ENCODE measurements around the gene SAMD7. TPM values are rescaled to one million over a fixed set of nuclear protein-coding genes. Genes with fewer than 3 reads are reported as not detected.
A peak's percentile ranks its signal among the peaks of the same experiment; 100 is the strongest.

SAMD7 gene
- total and polyA plus RNA-seq, 4 experiments from 2014 or later = not detected

DNA sequence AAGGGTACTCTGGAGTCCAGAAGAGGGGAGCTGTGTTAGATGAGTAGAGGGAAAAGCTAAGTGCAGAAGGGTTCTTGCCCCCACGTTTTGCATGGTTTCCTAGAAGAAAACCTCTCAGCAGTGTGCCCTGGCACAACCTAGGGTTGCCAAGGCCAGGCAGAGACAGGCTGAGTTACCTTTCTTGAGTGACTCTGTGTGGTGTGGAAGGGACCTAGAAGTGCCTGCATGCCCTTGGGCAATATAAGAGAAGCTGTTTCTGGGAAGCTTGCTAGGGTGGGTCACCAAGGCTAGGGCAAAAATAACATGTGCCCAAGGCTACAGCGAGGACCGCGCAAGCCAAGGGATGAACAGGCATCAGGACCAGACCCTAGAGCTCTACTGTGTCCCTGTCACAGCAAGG is 3.4 kb upstream of the SAMD7 start:
- POLR2A ChIA-PET (ENCODE audit: partially characterized antibody) = no interaction called here
- H3K27me3 Mint-ChIP-seq = peaks cover 4 to 6% of the 10 kb centered on the region in 2 donors
- no peak overlapping the region for H3K4me3 Mint-ChIP-seq

DNA sequence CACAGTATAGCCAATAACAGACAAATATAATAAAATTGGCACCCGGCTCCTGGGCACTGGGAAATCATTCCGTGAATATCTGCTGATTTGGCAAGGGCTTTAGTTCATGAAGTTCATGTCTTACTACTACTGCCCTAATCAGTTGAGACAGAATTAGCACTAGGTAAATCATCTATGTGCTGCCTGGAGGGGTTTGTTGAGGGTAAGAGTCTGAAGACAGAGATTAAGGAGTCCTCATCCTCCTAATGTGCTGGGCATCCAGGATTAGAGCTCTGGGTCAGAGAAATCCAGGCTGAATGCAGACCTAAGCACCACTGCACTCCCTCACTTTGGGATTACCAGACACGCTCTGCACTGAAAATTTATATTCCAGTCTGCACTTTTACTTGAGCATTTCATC is 2.0 kb downstream of the SAMD7 start:
- H3K4me1 Mint-ChIP-seq = no peaks in the 10 kb centered on the region
- Histone ChIP-seq H3K27ac (ENCODE audit: low read depth, low read length) (no peak overlapping the region), H3K27me3 (ENCODE audit: insufficient read depth, low read length) (no peaks in the 10 kb centered on the region), H3K4me1 (ENCODE audit: insufficient read depth, low read length) (no peaks in the 10 kb centered on the region), H3K36me3 (ENCODE audit: insufficient read depth, low read length) (no peaks in the 10 kb centered on the region), H3K4me3 (ENCODE audit: low read length in 2 of 2) (no peak overlapping the region), H3K9me3 (ENCODE audit: control insufficient read depth in 1 of 2, low read length in 2 of 2) (no peaks in the 10 kb centered on the region)
- CTCF ChIA-PET (ENCODE audit: partially characterized antibody) = no interaction called here
- no peak for DNase-seq
- H3K4me3 Mint-ChIP-seq = no peak overlapping the region
- no peaks in the 10 kb centered on the region for H3K36me3 Mint-ChIP-seq
- intact Hi-C loops (cut with micrococcal nuclease) = no loop called here
- peaks cover 2 to 3% of the 10 kb centered on the region in 2 donors for H3K27me3 Mint-ChIP-seq
- H3K9me3 Mint-ChIP-seq = peaks cover 0 to 2% (median 0%) of the 10 kb centered on the region in 8 donors
- H3K27ac Mint-ChIP-seq = no peak overlapping the region
- POLR2A ChIA-PET (ENCODE audit: partially characterized antibody) = no interaction called here

More for the DNA sequence above, 3.4 kb upstream of the SAMD7 start:
- Histone ChIP-seq H3K27ac (ENCODE audit: low read depth, low read length) (no peak overlapping the region), H3K36me3 (ENCODE audit: insufficient read depth, low read length) (no peaks in the 10 kb centered on the region), H3K4me3 (ENCODE audit: low read length in 2 of 2) (no peak overlapping the region), H3K4me1 (ENCODE audit: insufficient read depth, low read length) (no peaks in the 10 kb centered on the region), H3K27me3 (ENCODE audit: insufficient read depth, low read length) (no peaks in the 10 kb centered on the region), H3K9me3 (ENCODE audit: control insufficient read depth in 1 of 2, low read length in 2 of 2) (no peaks in the 10 kb centered on the region)
- Mint-ChIP-seq H3K36me3 (peaks cover 0 to 1% of the 10 kb centered on the region in 2 donors), H3K4me1 (no peaks in the 10 kb centered on the region), H3K9me3 (peaks cover 0 to 7% (median 2%) of the 10 kb centered on the region in 8 donors), H3K27ac (no peak overlapping the region)
- CTCF ChIA-PET (ENCODE audit: partially characterized antibody) = no interaction called here
- DNase-seq = no peak
- intact Hi-C loops (cut with micrococcal nuclease) = no loop called here

DNA sequence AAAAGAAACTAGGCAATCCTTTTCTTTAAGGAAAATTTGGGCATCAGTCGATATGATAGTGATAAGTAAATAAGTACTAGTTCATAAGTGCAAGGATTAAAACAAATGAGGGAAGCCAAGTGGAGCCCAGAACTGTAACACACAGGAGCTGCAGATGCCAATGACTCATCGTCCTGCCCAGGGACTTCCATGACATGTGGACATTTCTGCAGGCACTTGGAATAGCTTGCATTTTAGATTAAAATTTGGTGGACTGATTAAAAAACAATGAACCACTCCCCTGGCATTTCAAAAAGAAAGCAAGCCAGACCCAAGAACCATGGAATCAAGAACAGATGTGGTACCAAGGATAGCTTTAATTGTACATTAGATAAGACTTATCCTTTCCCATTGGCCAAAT is 2.9 kb downstream of the SAMD7 start:
- Histone ChIP-seq H3K4me1 (ENCODE audit: insufficient read depth, low read length) (no peaks in the 10 kb centered on the region), H3K27me3 (ENCODE audit: insufficient read depth, low read length) (no peaks in the 10 kb centered on the region), H3K4me3 (ENCODE audit: low read length in 2 of 2) (no peak overlapping the region), H3K36me3 (ENCODE audit: insufficient read depth, low read length) (no peaks in the 10 kb centered on the region), H3K27ac (ENCODE audit: low read depth, low read length) (no peak overlapping the region), H3K9me3 (ENCODE audit: control insufficient read depth in 1 of 2, low read length in 2 of 2) (no peaks in the 10 kb centered on the region)
- H3K27me3 Mint-ChIP-seq = peaks cover 0 to 2% of the 10 kb centered on the region in 2 donors
- H3K4me3 Mint-ChIP-seq = no peak overlapping the region
- no peak overlapping the region for H3K27ac Mint-ChIP-seq
- no peak for DNase-seq
- ChIA-PET POLR2A (ENCODE audit: partially characterized antibody) (no interaction called here), CTCF (ENCODE audit: partially characterized antibody) (interaction anchor here (1.0 kb wide), 1 partner anchor 52 kb away, joined by 4 read pairs; no protein-coding TSS in a partner anchor)
- intact Hi-C loops (cut with micrococcal nuclease) = no loop called here
- no peaks in the 10 kb centered on the region for H3K4me1 Mint-ChIP-seq
- no peaks in the 10 kb centered on the region for H3K36me3 Mint-ChIP-seq
- H3K9me3 Mint-ChIP-seq = peaks cover 0 to 2% (median 0%) of the 10 kb centered on the region in 8 donors

DNA sequence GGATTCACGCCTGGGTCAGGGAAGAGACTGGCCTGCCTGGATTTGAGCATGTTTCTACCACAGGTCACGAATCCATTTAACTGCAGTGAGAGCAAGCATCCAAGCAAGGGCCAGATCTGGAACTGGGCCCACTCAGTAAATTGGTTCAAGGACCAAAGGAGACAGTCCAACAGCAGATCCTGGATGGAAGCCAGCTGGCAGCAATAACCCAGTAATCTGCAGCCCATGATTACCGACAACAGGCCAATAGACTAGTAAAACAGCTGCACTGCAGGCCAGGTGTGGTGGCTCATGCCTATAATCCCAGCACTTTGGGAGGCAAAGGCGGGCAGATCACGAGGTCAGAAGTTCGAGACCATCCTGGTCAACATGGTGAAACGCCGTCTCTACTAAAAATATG is 11.8 kb downstream of the SAMD7 start:
- no peak for DNase-seq
- H3K4me1 ChIP-seq (ENCODE audit: insufficient read depth, low read length) = no peaks in the 10 kb centered on the region
- intact Hi-C loops (cut with micrococcal nuclease) = no loop called here
- no peaks in the 10 kb centered on the region for H3K9me3 ChIP-seq (ENCODE audit: control insufficient read depth in 1 of 2, low read length in 2 of 2)
- Mint-ChIP-seq H3K4me3 (no peak overlapping the region), H3K9me3 (no peaks in the 10 kb centered on the region), H3K27ac (no peak overlapping the region), H3K27me3 (no peaks in the 10 kb centered on the region), H3K36me3 (no peaks in the 10 kb centered on the region), H3K4me1 (no peaks in the 10 kb centered on the region)
- H3K4me3 ChIP-seq (ENCODE audit: low read length in 2 of 2) = no peak overlapping the region
- no peaks in the 10 kb centered on the region for H3K27me3 ChIP-seq (ENCODE audit: insufficient read depth, low read length)
- CTCF ChIA-PET (ENCODE audit: partially characterized antibody) = no interaction called here
- H3K27ac ChIP-seq (ENCODE audit: low read depth, low read length) = no peak overlapping the region
- POLR2A ChIA-PET (ENCODE audit: partially characterized antibody) = no interaction called here
- no peaks in the 10 kb centered on the region for H3K36me3 ChIP-seq (ENCODE audit: insufficient read depth, low read length)

DNA sequence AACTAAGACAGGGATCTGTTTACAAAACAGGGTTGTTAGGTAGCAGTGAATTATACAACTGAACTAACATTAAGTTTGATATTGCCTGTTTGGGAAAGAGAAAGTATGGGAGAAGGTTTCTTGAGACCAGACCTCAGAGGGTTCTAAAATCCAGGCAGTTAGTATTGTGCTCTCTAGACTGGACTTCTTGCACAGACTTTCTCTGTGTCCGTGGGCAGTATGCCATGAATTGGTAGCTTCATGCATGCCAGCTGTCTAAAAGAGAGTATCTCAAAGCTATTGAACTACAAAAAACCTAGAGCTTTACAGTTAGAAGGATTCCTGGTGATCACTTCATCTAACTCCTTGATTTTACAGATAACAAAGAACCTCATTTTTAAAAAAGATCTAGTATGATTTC is 12.5 kb downstream of the SAMD7 start:
- POLR2A ChIA-PET (ENCODE audit: partially characterized antibody) = no interaction called here
- H3K27ac Mint-ChIP-seq = no peak overlapping the region
- H3K4me1 Mint-ChIP-seq = no peaks in the 10 kb centered on the region

DNA sequence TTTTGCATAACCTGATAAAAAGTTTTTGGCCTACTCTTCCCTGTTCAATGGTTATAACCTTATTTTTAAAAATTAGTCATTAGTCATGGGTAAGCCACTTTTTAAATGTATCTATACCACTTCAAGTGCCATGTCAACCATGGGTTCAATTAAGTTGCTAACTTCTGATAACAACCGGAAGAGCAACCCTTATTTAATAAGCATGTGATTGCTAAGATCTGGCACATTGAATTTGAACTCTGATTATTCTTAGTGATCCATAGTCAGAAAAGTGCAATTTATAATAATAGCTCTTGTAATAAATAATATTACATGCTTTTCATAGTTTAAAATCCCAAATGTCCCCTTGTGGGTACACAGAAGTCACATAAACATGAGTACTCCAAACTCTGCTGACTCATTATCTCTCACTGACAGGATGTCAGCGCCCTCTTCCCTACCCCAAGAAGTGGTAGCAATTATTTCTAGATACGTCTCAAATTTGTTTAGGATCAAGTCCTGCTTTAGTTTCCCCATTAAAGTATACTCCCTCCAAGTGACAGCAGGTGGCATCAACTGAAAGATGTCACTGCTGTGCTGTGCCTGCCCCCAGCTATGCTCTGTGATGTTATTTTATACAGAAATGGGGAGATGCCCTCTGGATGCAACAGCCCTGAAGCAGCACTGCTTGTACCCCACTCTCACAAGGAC is 18.6 kb downstream of the SAMD7 start:
- Histone ChIP-seq H3K4me1 (ENCODE audit: insufficient read depth, low read length) (no peaks in the 10 kb centered on the region), H3K36me3 (ENCODE audit: insufficient read depth, low read length) (no peaks in the 10 kb centered on the region), H3K27me3 (ENCODE audit: insufficient read depth, low read length) (no peaks in the 10 kb centered on the region), H3K27ac (ENCODE audit: low read depth, low read length) (no peak overlapping the region), H3K4me3 (ENCODE audit: low read length in 2 of 2) (no peak overlapping the region), H3K9me3 (ENCODE audit: control insufficient read depth in 1 of 2, low read length in 2 of 2) (no peaks in the 10 kb centered on the region)
- peaks cover 9 to 11% of the 10 kb centered on the region in 2 donors for H3K27me3 Mint-ChIP-seq
- intact Hi-C loops (cut with micrococcal nuclease) = no loop called here
- POLR2A ChIA-PET (ENCODE audit: partially characterized antibody) = no interaction called here
- no peaks in the 10 kb centered on the region for H3K36me3 Mint-ChIP-seq
- no peak overlapping the region for H3K4me3 Mint-ChIP-seq
- no peak for DNase-seq
- H3K27ac Mint-ChIP-seq = no peak overlapping the region
- CTCF ChIA-PET (ENCODE audit: partially characterized antibody) = no interaction called here
- no peaks in the 10 kb centered on the region for H3K4me1 Mint-ChIP-seq
- H3K9me3 Mint-ChIP-seq = no peaks in the 10 kb centered on the region

More for the DNA sequence above, 12.5 kb downstream of the SAMD7 start:
- CTCF ChIA-PET (ENCODE audit: partially characterized antibody) = no interaction called here
- no peak overlapping the region for H3K4me3 Mint-ChIP-seq
- no peak for DNase-seq
- H3K27me3 ChIP-seq (ENCODE audit: insufficient read depth, low read length) = no peaks in the 10 kb centered on the region
- H3K27ac ChIP-seq (ENCODE audit: low read depth, low read length) = no peak overlapping the region
- no peaks in the 10 kb centered on the region for H3K4me1 ChIP-seq (ENCODE audit: insufficient read depth, low read length)
- H3K4me3 ChIP-seq (ENCODE audit: low read length in 2 of 2) = no peak overlapping the region
- no peaks in the 10 kb centered on the region for H3K9me3 Mint-ChIP-seq
- H3K9me3 ChIP-seq (ENCODE audit: control insufficient read depth in 1 of 2, low read length in 2 of 2) = no peaks in the 10 kb centered on the region
- H3K27me3 Mint-ChIP-seq = no peaks in the 10 kb centered on the region
- H3K36me3 Mint-ChIP-seq = no peaks in the 10 kb centered on the region
- no peaks in the 10 kb centered on the region for H3K36me3 ChIP-seq (ENCODE audit: insufficient read depth, low read length)
- intact Hi-C loops (cut with micrococcal nuclease) = no loop called here

DNA sequence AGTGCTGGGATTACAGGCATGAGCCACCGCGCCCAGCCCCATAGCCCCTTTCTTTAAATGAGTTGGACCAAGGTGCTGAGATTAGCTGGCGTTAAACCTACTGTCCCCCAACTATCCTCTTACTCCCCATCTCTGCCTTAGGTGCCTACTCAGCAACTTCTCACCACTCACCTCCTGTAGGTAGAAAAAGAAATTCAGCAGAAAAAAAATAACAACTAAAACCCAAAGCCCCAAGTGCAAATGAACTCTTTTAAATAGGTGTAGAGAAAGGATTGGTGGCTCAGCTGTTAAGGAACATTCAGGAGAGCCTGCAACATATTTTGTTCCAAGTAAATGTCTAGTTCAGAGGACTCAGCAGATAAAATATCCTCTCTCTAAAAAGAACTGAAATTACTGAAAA is 19.5 kb downstream of the SAMD7 start:
- Histone ChIP-seq H3K36me3 (ENCODE audit: insufficient read depth, low read length) (no peaks in the 10 kb centered on the region), H3K27ac (ENCODE audit: low read depth, low read length) (no peak overlapping the region), H3K9me3 (ENCODE audit: control insufficient read depth in 1 of 2, low read length in 2 of 2) (no peaks in the 10 kb centered on the region), H3K4me1 (ENCODE audit: insufficient read depth, low read length) (no peaks in the 10 kb centered on the region), H3K27me3 (ENCODE audit: insufficient read depth, low read length) (no peaks in the 10 kb centered on the region), H3K4me3 (ENCODE audit: low read length in 2 of 2) (no peak overlapping the region)
- DNase-seq = no peak
- peaks cover 9 to 14% of the 10 kb centered on the region in 2 donors for H3K27me3 Mint-ChIP-seq
- ChIA-PET POLR2A (ENCODE audit: partially characterized antibody) (no interaction called here), CTCF (ENCODE audit: partially characterized antibody) (interaction anchor here (1.0 kb wide), 1 partner anchor 66 kb away, joined by 3 read pairs; no protein-coding TSS in a partner anchor)
- no peaks in the 10 kb centered on the region for H3K9me3 Mint-ChIP-seq
- H3K4me1 Mint-ChIP-seq = no peaks in the 10 kb centered on the region
- H3K36me3 Mint-ChIP-seq = no peaks in the 10 kb centered on the region
- intact Hi-C loops (cut with micrococcal nuclease) = no loop called here
- H3K4me3 Mint-ChIP-seq = no peak overlapping the region
- peak overlapping the region in 1 of 7 donors; percentile 30 for H3K27ac Mint-ChIP-seq

Data from CD4-positive, alpha-beta memory T cell (primary cell).